WTC11 (cell line): ENCODE measurements around the gene PRSS38. TPM values are rescaled to one million over a fixed set of nuclear protein-coding genes. Genes with fewer than 3 reads are reported as not detected.

Source experiments
- ATAC-seq: fragments of 200-7000 bp; cut with Tn5 transposase; 2 replicates; pipeline ENCODE4 v1.10.0; 2021; ENCODE audit warnings: mild to moderate bottlenecking, moderate library complexity
- CTCF ChIA-PET: fragments of 300-600 bp; sonication (Branson Sonifier 250); formaldehyde crosslinking; loops from one replicate; lab custom pipeline; 2021; ENCODE audit warnings: antibody characterized with exemption; lab: Charles Lee
- POLR2A ChIA-PET: fragments of 350-600 bp; sonication (Branson Sonifier 250); formaldehyde crosslinking; loops from one replicate; lab custom pipeline; 2021; ENCODE audit warnings: antibody characterized with exemption; lab: Charles Lee
- DNase-seq: peaks from one replicate; pipeline ENCODE4 v3.0.0; 2021; ENCODE audit warnings: low spot score
- H3K27ac Mint-ChIP-seq: 2 replicates; pipeline ENCODE4 v1.8.0; 2021; ENCODE audit warnings: mixed read lengths
- H3K27me3 Mint-ChIP-seq: 2 replicates; pipeline ENCODE4 v1.8.0; 2021; ENCODE audit warnings: low read depth, mild to moderate bottlenecking, moderate library complexity, mixed read lengths
- H3K36me3 Mint-ChIP-seq: 2 replicates; pipeline ENCODE4 v1.8.0; 2021; ENCODE audit warnings: mixed read lengths
- H3K4me1 Mint-ChIP-seq: 2 replicates; pipeline ENCODE4 v1.8.0; 2022; ENCODE audit warnings: mixed read lengths
- H3K4me3 Mint-ChIP-seq: 2 replicates; pipeline ENCODE4 v1.8.0; 2021; ENCODE audit warnings: mild to moderate bottlenecking, moderate library complexity, mixed read lengths
- H3K9me3 Mint-ChIP-seq: 2 replicates; pipeline ENCODE4 v1.8.0; 2021; ENCODE audit warnings: mixed read lengths
- CBFB ChIP-seq: sonication (generic); formaldehyde crosslinking; IDR thresholded peaks from 2 replicates; pipeline ENCODE4 v1.8.1; 2022; ENCODE audit warnings: mild to moderate bottlenecking, low read depth, missing genetic modification reagents
- EMX1 ChIP-seq: fragments of 250-450 bp; sonication (Bioruptor Pico); IDR thresholded peaks from 2 replicates; pipeline ENCODE4 v1.8.0; 2021; ENCODE audit warnings: mild to moderate bottlenecking
- ETV6 ChIP-seq: sonication (generic); formaldehyde crosslinking; IDR thresholded peaks from 2 replicates; pipeline ENCODE4 v1.8.1; 2022; ENCODE audit warnings: mild to moderate bottlenecking, missing genetic modification reagents
- FOXK1 ChIP-seq: sonication (generic); formaldehyde crosslinking; IDR thresholded peaks from 2 replicates; pipeline ENCODE4 v1.8.0; 2022; ENCODE audit warnings: mild to moderate bottlenecking, moderate library complexity, missing genetic modification reagents
- FOXP1 ChIP-seq: sonication (generic); formaldehyde crosslinking; IDR thresholded peaks from 2 replicates; pipeline ENCODE4 v1.8.0; 2022; ENCODE audit warnings: missing genetic modification reagents, mild to moderate bottlenecking, moderate library complexity, borderline replicate concordance
- GRHL2 ChIP-seq: fragments of 250-450 bp; sonication (Bioruptor Pico); IDR thresholded peaks from 2 replicates; pipeline ENCODE4 v1.8.0; 2022; ENCODE audit warnings: mild to moderate bottlenecking, moderate library complexity; ENCODE audit not compliant: insufficient replicate concordance, severe bottlenecking
- GTF2I ChIP-seq: fragments of 250-450 bp; sonication (Bioruptor Pico); conservative IDR thresholded peaks from 2 replicates; pipeline ENCODE4 v1.4.0; 2021; ENCODE audit warnings: mild to moderate bottlenecking
- HMGA2 ChIP-seq: fragments of 250-450 bp; sonication (Bioruptor Pico); IDR thresholded peaks from 2 replicates; pipeline ENCODE4 v1.4.0; 2021; ENCODE audit warnings: mild to moderate bottlenecking, moderate library complexity
- NR2C2 ChIP-seq: sonication (generic); formaldehyde crosslinking; IDR thresholded peaks from 2 replicates; pipeline ENCODE4 v1.8.0; 2022; ENCODE audit warnings: mild to moderate bottlenecking, missing genetic modification reagents
- SP1 ChIP-seq: sonication (generic); formaldehyde crosslinking; conservative IDR thresholded peaks from 2 replicates; pipeline ENCODE4 v1.8.1; 2022; ENCODE audit warnings: missing genetic modification reagents
- TCF7 ChIP-seq: sonication (generic); formaldehyde crosslinking; IDR thresholded peaks from 2 replicates; pipeline ENCODE4 v1.8.0; 2022; ENCODE audit warnings: mild to moderate bottlenecking, low read depth, missing genetic modification reagents, moderate library complexity
- USF2 ChIP-seq: sonication (generic); formaldehyde crosslinking; IDR thresholded peaks from 2 replicates; pipeline ENCODE4 v1.8.1; 2023; ENCODE audit warnings: mild to moderate bottlenecking, missing genetic modification reagents, moderate library complexity
- ZNF121 ChIP-seq: sonication (generic); formaldehyde crosslinking; IDR thresholded peaks from 2 replicates; pipeline ENCODE4 v1.8.0; 2023; ENCODE audit warnings: missing genetic modification reagents
- ZNF138 ChIP-seq: sonication (generic); formaldehyde crosslinking; conservative IDR thresholded peaks from 2 replicates; pipeline ENCODE4 v1.8.1; 2022; ENCODE audit warnings: mild to moderate bottlenecking, moderate library complexity, missing genetic modification reagents
- ZNF396 ChIP-seq: fragments of 250-450 bp; sonication (Bioruptor Pico); IDR thresholded peaks from 2 replicates; pipeline ENCODE4 v1.8.0; 2021; ENCODE audit warnings: mild to moderate bottlenecking, moderate library complexity, borderline replicate concordance
- ZNF416 ChIP-seq: fragments of 250-450 bp; sonication (Bioruptor Pico); IDR thresholded peaks from 2 replicates; pipeline ENCODE4 v1.9.0; 2021; ENCODE audit warnings: mild to moderate bottlenecking, inconsistent platforms
- total RNA-seq: library from RNA; stranded (reverse); gene quantifications from 3 replicates; pipeline ENCODE4 v1.2.3, GENCODE V29; 2021
- TF ChIP-seq, protein P1 (sequence below): sonication (generic); formaldehyde crosslinking; IDR thresholded peaks from 2 replicates; pipeline ENCODE4 v1.8.1; 2023; ENCODE audit warnings: mild to moderate bottlenecking, moderate library complexity, missing genetic modification reagents
- TF ChIP-seq, protein P2 (sequence below): fragments of 250-450 bp; sonication (Bioruptor Pico); IDR thresholded peaks from 2 replicates; pipeline ENCODE4 v2.1.2; 2022; ENCODE audit warnings: mild to moderate bottlenecking, moderate library complexity
- TF ChIP-seq, protein P3 (sequence below): sonication (generic); formaldehyde crosslinking; conservative IDR thresholded peaks from 2 replicates; pipeline ENCODE4 v1.8.1; 2022; ENCODE audit warnings: mild to moderate bottlenecking, missing genetic modification reagents
- TF ChIP-seq, protein P4 (sequence below): sonication (generic); formaldehyde crosslinking; IDR thresholded peaks from 2 replicates; pipeline ENCODE4 v1.8.1; 2023; ENCODE audit warnings: mild to moderate bottlenecking, missing genetic modification reagents
- TF ChIP-seq, protein P5 (sequence below): sonication (generic); formaldehyde crosslinking; IDR thresholded peaks from 2 replicates; pipeline ENCODE4 v1.8.0; 2023; ENCODE audit warnings: mild to moderate bottlenecking, missing genetic modification reagents

The PRSS38 gene
- total RNA-seq, 1 experiment from 2014 or later: not detected

DNA sequence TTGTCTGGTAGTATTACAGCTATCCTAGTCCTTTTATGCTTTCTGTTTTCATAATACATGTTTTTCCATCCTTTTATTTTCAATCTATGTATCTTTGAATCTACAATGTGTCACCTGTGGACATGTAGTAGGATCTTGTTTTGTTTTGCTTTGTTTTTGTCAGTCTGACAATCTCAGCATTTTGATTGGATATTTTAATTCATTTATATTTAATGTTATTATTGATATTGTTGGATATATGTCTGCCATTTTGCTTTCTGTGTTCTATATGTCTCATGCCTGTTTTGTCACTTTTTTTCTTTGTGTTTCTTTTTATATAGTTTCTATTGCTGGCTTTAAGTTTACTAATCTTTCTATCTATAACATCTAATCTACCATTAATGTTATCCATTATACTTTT lies 11.5 kb upstream of the PRSS38 start:
- ChIA-PET CTCF (no interaction called here), POLR2A (no interaction called here)
- Mint-ChIP-seq H3K36me3 (no peaks in the 10 kb centered on the region), H3K4me1 (no peaks in the 10 kb centered on the region), H3K27ac (no peak overlapping the region), H3K27me3 (peaks cover 21% of the 10 kb centered on the region; the same call in 1 of the 2 replicates), H3K9me3 (peaks cover 7% of the 10 kb centered on the region), H3K4me3 (no peak overlapping the region)
- ATAC-seq: no peak
- DNase-seq: no peak
- no peak for TF ChIP-seq SP1
- no peak for TF ChIP-seq CBFB (CRISPR knock-in tag)
- no peak for TF ChIP-seq USF2
- TF ChIP-seq GRHL2 (CRISPR knock-in tag): no peak
- TF ChIP-seq FOXP1 (CRISPR knock-in tag): no peak
- TF ChIP-seq ZNF121 (CRISPR knock-in tag): no peak
- no peak for TF ChIP-seq NR2C2 (CRISPR knock-in tag)

DNA sequence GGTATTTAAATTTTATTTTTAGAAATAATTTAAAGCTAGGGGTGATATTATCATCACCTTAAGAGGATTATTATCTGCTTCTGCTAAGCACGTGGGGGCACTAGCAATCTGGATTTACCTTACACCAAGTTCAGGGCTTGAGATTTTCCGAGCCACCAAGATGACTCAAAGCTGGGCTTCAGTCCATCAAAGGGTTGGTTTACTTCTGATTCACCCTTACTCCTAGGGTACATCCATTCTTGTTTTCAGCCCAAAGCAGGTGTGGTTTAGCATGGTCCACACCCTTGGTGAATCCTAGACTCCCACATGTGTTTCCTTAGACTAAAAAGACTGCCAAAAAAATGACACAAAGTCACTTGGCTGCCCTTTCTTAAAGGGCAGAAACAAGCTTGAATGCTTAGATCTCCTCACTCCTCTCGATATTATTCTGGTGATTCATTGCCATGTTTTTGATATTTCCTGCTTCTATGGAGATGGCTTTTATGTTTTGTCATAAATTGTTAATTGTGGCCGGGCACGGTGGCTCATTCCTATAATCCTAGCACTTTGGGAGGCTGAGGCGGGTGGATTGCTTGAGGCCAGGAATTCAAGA lies 9.8 kb upstream of the PRSS38 start:
- peaks cover 19% of the 10 kb centered on the region for H3K27me3 Mint-ChIP-seq
- H3K4me3 Mint-ChIP-seq: no peak overlapping the region
- ChIA-PET POLR2A (no interaction called here), CTCF (no interaction called here)
- DNase-seq (no peak), ATAC-seq (no peak)
- peaks cover 24% of the 10 kb centered on the region for H3K9me3 Mint-ChIP-seq
- H3K4me1 Mint-ChIP-seq: no peaks in the 10 kb centered on the region
- TF ChIP-seq GTF2I (CRISPR knock-in tag) (no peak), ETV6 (no peak), SP1 (no peak), ZNF416 (CRISPR knock-in tag) (no peak), FOXK1 (CRISPR knock-in tag) (no peak), TCF7 (no peak)
- TF ChIP-seq, protein P1, sequence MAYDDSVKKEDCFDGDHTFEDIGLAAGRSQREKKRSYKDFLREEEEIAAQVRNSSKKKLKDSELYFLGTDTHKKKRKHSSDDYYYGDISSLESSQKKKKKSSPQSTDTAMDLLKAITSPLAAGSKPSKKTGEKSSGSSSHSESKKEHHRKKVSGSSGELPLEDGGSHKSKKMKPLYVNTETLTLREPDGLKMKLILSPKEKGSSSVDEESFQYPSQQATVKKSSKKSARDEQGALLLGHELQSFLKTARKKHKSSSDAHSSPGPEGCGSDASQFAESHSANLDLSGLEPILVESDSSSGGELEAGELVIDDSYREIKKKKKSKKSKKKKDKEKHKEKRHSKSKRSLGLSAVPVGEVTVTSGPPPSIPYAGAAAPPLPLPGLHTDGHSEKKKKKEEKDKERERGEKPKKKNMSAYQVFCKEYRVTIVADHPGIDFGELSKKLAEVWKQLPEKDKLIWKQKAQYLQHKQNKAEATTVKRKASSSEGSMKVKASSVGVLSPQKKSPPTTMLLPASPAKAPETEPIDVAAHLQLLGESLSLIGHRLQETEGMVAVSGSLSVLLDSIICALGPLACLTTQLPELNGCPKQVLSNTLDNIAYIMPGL (CRISPR knock-in tag): no peak
- TF ChIP-seq, protein P2, sequence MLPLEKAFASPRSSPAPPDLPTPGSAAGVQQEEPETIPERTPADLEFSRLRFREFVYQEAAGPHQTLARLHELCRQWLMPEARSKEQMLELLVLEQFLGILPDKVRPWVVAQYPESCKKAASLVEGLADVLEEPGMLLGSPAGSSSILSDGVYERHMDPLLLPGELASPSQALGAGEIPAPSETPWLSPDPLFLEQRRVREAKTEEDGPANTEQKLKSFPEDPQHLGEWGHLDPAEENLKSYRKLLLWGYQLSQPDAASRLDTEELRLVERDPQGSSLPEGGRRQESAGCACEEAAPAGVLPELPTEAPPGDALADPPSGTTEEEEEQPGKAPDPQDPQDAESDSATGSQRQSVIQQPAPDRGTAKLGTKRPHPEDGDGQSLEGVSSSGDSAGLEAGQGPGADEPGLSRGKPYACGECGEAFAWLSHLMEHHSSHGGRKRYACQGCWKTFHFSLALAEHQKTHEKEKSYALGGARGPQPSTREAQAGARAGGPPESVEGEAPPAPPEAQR: no peak
- no peak overlapping the region for H3K27ac Mint-ChIP-seq
- H3K36me3 Mint-ChIP-seq: no peaks in the 10 kb centered on the region

DNA sequence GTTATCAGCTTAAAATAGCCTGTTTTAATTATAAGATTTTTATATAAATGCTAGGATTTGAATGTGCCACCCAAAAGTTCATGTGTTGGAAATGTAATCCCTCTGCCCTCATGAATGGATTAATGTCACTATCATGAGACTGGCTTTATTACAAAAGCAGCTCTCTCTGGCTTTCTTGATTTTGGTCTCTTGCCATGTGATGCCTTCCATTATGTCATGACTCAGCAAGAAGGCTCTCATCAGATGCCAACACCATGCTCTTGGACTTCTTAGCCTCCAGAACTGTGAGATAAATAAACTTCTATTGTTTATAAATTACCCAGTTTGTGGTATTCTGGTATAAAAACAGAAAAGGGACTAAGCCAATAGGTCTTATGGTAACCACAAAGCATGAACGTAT lies 6.9 kb upstream of the PRSS38 start:
- no peak overlapping the region for H3K4me3 Mint-ChIP-seq
- TF ChIP-seq ZNF396 (CRISPR knock-in tag): no peak
- TF ChIP-seq, all 79 proteins: peak for 0
- H3K9me3 Mint-ChIP-seq: peaks cover 49% of the 10 kb centered on the region
- CTCF ChIA-PET: no interaction called here
- POLR2A ChIA-PET: no interaction called here
- H3K36me3 Mint-ChIP-seq: peaks cover 14% of the 10 kb centered on the region
- ATAC-seq (no peak), DNase-seq (no peak)
- peaks cover 22% of the 10 kb centered on the region for H3K27me3 Mint-ChIP-seq
- no peaks in the 10 kb centered on the region for H3K4me1 Mint-ChIP-seq
- H3K27ac Mint-ChIP-seq: no peak overlapping the region

DNA sequence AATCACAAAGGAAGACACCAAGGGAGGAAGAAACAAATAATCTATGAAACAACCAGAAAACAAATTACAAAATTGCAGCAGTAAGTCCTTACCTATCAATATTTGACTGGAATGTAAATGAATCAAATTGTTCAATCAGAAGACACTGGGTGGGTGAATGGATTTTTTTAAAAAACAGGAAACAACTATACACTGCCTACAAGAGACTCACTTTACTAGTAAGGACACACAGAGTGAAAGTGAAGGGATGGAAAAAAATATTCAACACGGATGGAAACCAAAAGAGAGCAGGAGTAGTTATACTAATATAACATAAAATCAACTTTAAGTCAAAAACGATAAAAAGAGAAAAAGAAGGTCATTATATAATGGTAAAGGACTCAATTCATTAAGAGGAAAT lies 6.4 kb upstream of the PRSS38 start:
- POLR2A ChIA-PET: no interaction called here
- no peak for ATAC-seq
- peaks cover 18% of the 10 kb centered on the region for H3K36me3 Mint-ChIP-seq
- peaks cover 54% of the 10 kb centered on the region for H3K9me3 Mint-ChIP-seq
- CTCF ChIA-PET: no interaction called here
- H3K27me3 Mint-ChIP-seq: peaks cover 22% of the 10 kb centered on the region
- DNase-seq: no peak
- H3K4me3 Mint-ChIP-seq: no peak overlapping the region
- no peak overlapping the region for H3K27ac Mint-ChIP-seq
- H3K4me1 Mint-ChIP-seq: no peaks in the 10 kb centered on the region
- no peak for TF ChIP-seq ZNF138
- TF ChIP-seq HMGA2: no peak
- TF ChIP-seq, protein P3, sequence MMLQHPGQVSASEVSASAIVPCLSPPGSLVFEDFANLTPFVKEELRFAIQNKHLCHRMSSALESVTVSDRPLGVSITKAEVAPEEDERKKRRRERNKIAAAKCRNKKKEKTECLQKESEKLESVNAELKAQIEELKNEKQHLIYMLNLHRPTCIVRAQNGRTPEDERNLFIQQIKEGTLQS (CRISPR knock-in tag): no peak
- no peak for TF ChIP-seq ZNF121 (CRISPR knock-in tag)
- no peak for TF ChIP-seq EMX1 (CRISPR knock-in tag)
- TF ChIP-seq, protein P2: no peak
- TF ChIP-seq, protein P4, sequence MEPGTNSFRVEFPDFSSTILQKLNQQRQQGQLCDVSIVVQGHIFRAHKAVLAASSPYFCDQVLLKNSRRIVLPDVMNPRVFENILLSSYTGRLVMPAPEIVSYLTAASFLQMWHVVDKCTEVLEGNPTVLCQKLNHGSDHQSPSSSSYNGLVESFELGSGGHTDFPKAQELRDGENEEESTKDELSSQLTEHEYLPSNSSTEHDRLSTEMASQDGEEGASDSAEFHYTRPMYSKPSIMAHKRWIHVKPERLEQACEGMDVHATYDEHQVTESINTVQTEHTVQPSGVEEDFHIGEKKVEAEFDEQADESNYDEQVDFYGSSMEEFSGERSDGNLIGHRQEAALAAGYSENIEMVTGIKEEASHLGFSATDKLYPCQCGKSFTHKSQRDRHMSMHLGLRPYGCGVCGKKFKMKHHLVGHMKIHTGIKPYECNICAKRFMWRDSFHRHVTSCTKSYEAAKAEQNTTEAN: no peak
- TF ChIP-seq, protein P5, sequence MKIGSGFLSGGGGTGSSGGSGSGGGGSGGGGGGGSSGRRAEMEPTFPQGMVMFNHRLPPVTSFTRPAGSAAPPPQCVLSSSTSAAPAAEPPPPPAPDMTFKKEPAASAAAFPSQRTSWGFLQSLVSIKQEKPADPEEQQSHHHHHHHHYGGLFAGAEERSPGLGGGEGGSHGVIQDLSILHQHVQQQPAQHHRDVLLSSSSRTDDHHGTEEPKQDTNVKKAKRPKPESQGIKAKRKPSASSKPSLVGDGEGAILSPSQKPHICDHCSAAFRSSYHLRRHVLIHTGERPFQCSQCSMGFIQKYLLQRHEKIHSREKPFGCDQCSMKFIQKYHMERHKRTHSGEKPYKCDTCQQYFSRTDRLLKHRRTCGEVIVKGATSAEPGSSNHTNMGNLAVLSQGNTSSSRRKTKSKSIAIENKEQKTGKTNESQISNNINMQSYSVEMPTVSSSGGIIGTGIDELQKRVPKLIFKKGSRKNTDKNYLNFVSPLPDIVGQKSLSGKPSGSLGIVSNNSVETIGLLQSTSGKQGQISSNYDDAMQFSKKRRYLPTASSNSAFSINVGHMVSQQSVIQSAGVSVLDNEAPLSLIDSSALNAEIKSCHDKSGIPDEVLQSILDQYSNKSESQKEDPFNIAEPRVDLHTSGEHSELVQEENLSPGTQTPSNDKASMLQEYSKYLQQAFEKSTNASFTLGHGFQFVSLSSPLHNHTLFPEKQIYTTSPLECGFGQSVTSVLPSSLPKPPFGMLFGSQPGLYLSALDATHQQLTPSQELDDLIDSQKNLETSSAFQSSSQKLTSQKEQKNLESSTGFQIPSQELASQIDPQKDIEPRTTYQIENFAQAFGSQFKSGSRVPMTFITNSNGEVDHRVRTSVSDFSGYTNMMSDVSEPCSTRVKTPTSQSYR (CRISPR knock-in tag): no peak
